ENCODE measurements around the gene TSPAN18.

TSPAN18 gene

DNA sequence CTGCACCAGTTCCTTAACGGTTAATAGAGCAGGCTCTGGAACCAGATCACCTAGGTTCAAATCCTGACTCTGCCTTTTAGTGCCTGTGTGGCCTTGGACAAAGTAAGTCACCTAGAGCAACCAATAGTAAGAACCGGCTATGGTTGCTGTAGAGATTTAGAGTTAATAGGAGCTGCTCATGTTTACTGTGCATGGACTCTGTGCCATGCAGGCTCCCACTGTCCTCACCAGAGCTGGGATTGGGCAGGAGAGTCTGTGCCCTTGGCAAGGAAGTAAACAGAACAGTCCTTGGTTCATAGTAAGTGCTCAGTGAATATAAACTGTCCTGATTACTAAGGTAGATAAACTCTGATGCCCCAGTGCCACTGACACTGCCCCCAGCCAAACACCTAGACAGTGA is 225.3 kb downstream of the TSPAN18 start:
- no CpG with 5 or more reads among the region's 2 CpGs for WGBS (ENCODE audit: extremely low coverage, insufficient coverage, insufficient read length)

GRCh38 chr11:44952500-44953260 is 225.9 kb downstream of the TSPAN18 start:
- Histone ChIP-seq H3K9me3 (ENCODE audit: insufficient read depth, low read depth, low read length) (no peaks in the 10 kb centered on the region), H4K12ac (ENCODE audit: low read depth, low read length) (no peak overlapping the region), H4K91ac (ENCODE audit: low read depth, low read length) (no peak overlapping the region), H3K27me3 (ENCODE audit: insufficient read depth, low read length) (peaks cover 5% of the 10 kb centered on the region), H2AFZ (ENCODE audit: insufficient read depth, low read length, poor library complexity) (no peak overlapping the region), H2BK5ac (ENCODE audit: low read depth, low read length, poor library complexity) (no peak overlapping the region), H3K79me1 (ENCODE audit: low read length) (peaks cover 8% of the 10 kb centered on the region), H3K23ac (ENCODE audit: low read length) (no peak overlapping the region), H3K36me3 (ENCODE audit: control insufficient read depth in 1 of 2, insufficient read depth in 2 of 2, low read length in 2 of 2) (no peaks in the 10 kb centered on the region), H3K18ac (ENCODE audit: low read length) (no peak overlapping the region), H2BK12ac (ENCODE audit: low read length) (no peak overlapping the region), H3K9ac (ENCODE audit: low read length) (no peak overlapping the region), H3K27ac (ENCODE audit: low read depth, low read length) (no peak overlapping the region), H2BK120ac (ENCODE audit: insufficient read depth, low read length, poor library complexity) (no peak overlapping the region), H3K4ac (ENCODE audit: low read depth, low read length) (no peak overlapping the region), H3K4me3 (ENCODE audit: low read depth, low read length) (no peak overlapping the region), H3K4me2 (ENCODE audit: low read length) (no peak overlapping the region), H3K79me2 (ENCODE audit: control insufficient read depth, insufficient read depth, low read length, poor library complexity) (peaks cover 5% of the 10 kb centered on the region), H2AK5ac (ENCODE audit: low read length) (no peak overlapping the region), H3K4me1 (ENCODE audit: control insufficient read depth in 1 of 2, insufficient read depth in 2 of 2, low read length in 2 of 2) (peaks cover 19% of the 10 kb centered on the region in 2 experiments), H3K14ac (ENCODE audit: low read length) (no peak overlapping the region), H4K8ac (ENCODE audit: low read depth, low read length) (no peak overlapping the region)
- DNase-seq = no peak
- no CpG with 5 or more reads among the region's 3 CpGs for WGBS (ENCODE audit: extremely low coverage, insufficient coverage, insufficient read length)

More for the DNA sequence above, 225.3 kb downstream of the TSPAN18 start:
- H3K14ac ChIP-seq (ENCODE audit: low read length) = no peak overlapping the region
- no peak overlapping the region for H3K9ac ChIP-seq (ENCODE audit: low read length)
- no peak overlapping the region for H3K4ac ChIP-seq (ENCODE audit: low read depth, low read length)
- H2BK12ac ChIP-seq (ENCODE audit: low read length) = no peak overlapping the region
- no peak overlapping the region for H2AK5ac ChIP-seq (ENCODE audit: low read length)
- H2BK5ac ChIP-seq (ENCODE audit: low read depth, low read length, poor library complexity) = no peak overlapping the region
- no peak overlapping the region for H3K18ac ChIP-seq (ENCODE audit: low read length)
- no peak overlapping the region for H3K23ac ChIP-seq (ENCODE audit: low read length)
- no peaks in the 10 kb centered on the region for H3K36me3 ChIP-seq (ENCODE audit: control insufficient read depth in 1 of 2, insufficient read depth in 2 of 2, low read length in 2 of 2)
- H3K27me3 ChIP-seq (ENCODE audit: insufficient read depth, low read length) = peaks cover 4% of the 10 kb centered on the region
- H4K91ac ChIP-seq (ENCODE audit: low read depth, low read length) = no peak overlapping the region
- DNase-seq = no peak
- no peak overlapping the region for H4K12ac ChIP-seq (ENCODE audit: low read depth, low read length)
- no peak overlapping the region for H3K4me2 ChIP-seq (ENCODE audit: low read length)
- no peak overlapping the region for H2BK120ac ChIP-seq (ENCODE audit: insufficient read depth, low read length, poor library complexity)
- H3K4me3 ChIP-seq (ENCODE audit: low read depth, low read length) = no peak overlapping the region
- H4K8ac ChIP-seq (ENCODE audit: low read depth, low read length) = no peak overlapping the region
- H3K4me1 ChIP-seq (ENCODE audit: control insufficient read depth in 1 of 2, insufficient read depth in 2 of 2, low read length in 2 of 2) = peaks cover 16 to 19% of the 10 kb centered on the region in 2 experiments
- H3K79me2 ChIP-seq (ENCODE audit: control insufficient read depth, insufficient read depth, low read length, poor library complexity) = peaks cover 5% of the 10 kb centered on the region
- H3K27ac ChIP-seq (ENCODE audit: low read depth, low read length) = no peak overlapping the region
- peaks cover 8% of the 10 kb centered on the region for H3K79me1 ChIP-seq (ENCODE audit: low read length)
- no peak overlapping the region for H2AFZ ChIP-seq (ENCODE audit: insufficient read depth, low read length, poor library complexity)
- no peaks in the 10 kb centered on the region for H3K9me3 ChIP-seq (ENCODE audit: insufficient read depth, low read depth, low read length)

GRCh38 chr11:44954051-44954906 is 227.5 kb downstream of the TSPAN18 start:
- Histone ChIP-seq H2AFZ (ENCODE audit: insufficient read depth, low read length, poor library complexity) (no peak overlapping the region), H2BK120ac (ENCODE audit: insufficient read depth, low read length, poor library complexity) (no peak overlapping the region), H4K8ac (ENCODE audit: low read depth, low read length) (no peak overlapping the region), H2BK5ac (ENCODE audit: low read depth, low read length, poor library complexity) (no peak overlapping the region), H3K79me2 (ENCODE audit: control insufficient read depth, insufficient read depth, low read length, poor library complexity) (peaks cover 5% of the 10 kb centered on the region), H3K36me3 (ENCODE audit: control insufficient read depth in 1 of 2, insufficient read depth in 2 of 2, low read length in 2 of 2) (no peaks in the 10 kb centered on the region), H3K9me3 (ENCODE audit: insufficient read depth, low read depth, low read length) (no peaks in the 10 kb centered on the region), H3K4me3 (ENCODE audit: low read depth, low read length) (no peak overlapping the region), H4K12ac (ENCODE audit: low read depth, low read length) (no peak overlapping the region), H3K14ac (ENCODE audit: low read length) (no peak overlapping the region), H3K18ac (ENCODE audit: low read length) (no peak overlapping the region), H3K79me1 (ENCODE audit: low read length) (peaks cover 8% of the 10 kb centered on the region), H4K91ac (ENCODE audit: low read depth, low read length) (no peak overlapping the region), H2BK12ac (ENCODE audit: low read length) (no peak overlapping the region), H3K27ac (ENCODE audit: low read depth, low read length) (no peak overlapping the region), H2AK5ac (ENCODE audit: low read length) (no peak overlapping the region), H3K23ac (ENCODE audit: low read length) (no peak overlapping the region), H3K27me3 (ENCODE audit: insufficient read depth, low read length) (peaks cover 5% of the 10 kb centered on the region), H3K4me1 (ENCODE audit: control insufficient read depth in 1 of 2, insufficient read depth in 2 of 2, low read length in 2 of 2) (peaks cover 19% of the 10 kb centered on the region in 2 experiments), H3K4me2 (ENCODE audit: low read length) (no peak overlapping the region), H3K4ac (ENCODE audit: low read depth, low read length) (no peak overlapping the region), H3K9ac (ENCODE audit: low read length) (no peak overlapping the region)
- WGBS (ENCODE audit: extremely low coverage, insufficient coverage, insufficient read length) = no CpG with 5 or more reads among the region's 12 CpGs
- DNase-seq = no peak

DNA sequence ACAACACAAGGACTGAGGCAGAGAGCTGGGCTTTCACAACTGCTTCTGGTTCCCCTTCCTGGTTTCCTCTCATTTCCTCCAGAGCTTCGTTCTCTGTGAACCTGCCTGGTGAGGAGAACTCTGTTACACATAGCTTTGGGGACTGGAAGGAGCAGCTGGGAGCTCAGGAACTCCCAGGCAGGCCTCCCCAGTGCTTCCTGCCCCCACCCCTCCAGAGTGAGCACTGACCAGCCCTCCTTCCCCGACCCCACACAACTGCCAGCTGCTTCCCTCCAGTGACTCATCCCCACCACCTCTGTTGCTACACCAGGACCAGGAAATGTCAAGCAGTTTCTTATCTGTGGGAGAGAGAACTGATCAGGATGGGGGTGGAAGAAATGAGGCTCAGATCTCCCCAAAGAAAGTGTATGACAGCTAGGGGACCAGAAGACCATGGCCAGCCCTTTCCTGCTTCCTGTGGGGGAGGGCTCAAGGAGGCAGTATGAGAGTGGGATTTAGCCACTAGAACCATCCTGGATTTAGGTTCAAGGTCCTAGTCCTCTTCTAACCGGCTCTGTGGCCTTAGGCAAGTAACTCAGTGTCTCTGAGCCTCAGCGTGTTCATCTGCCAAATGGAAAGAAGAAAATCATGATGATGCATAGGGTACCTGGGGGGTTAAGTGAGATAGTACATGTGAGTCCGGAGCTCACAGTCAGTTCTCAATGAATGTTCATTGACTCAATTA is 228.4 kb downstream of the TSPAN18 start:
- no peak overlapping the region for H4K8ac ChIP-seq (ENCODE audit: low read depth, low read length)
- H2BK120ac ChIP-seq (ENCODE audit: insufficient read depth, low read length, poor library complexity) = no peak overlapping the region
- peaks cover 19% of the 10 kb centered on the region in 2 experiments for H3K4me1 ChIP-seq (ENCODE audit: control insufficient read depth in 1 of 2, insufficient read depth in 2 of 2, low read length in 2 of 2)
- no CpG with 5 or more reads among the region's 5 CpGs for WGBS (ENCODE audit: extremely low coverage, insufficient coverage, insufficient read length)
- H2BK5ac ChIP-seq (ENCODE audit: low read depth, low read length, poor library complexity) = no peak overlapping the region
- peaks cover 3% of the 10 kb centered on the region for H3K79me2 ChIP-seq (ENCODE audit: control insufficient read depth, insufficient read depth, low read length, poor library complexity)
- no peak overlapping the region for H4K12ac ChIP-seq (ENCODE audit: low read depth, low read length)
- no peak overlapping the region for H3K27ac ChIP-seq (ENCODE audit: low read depth, low read length)
- H3K23ac ChIP-seq (ENCODE audit: low read length) = no peak overlapping the region
- no peak overlapping the region for H4K91ac ChIP-seq (ENCODE audit: low read depth, low read length)
- no peak overlapping the region for H3K4ac ChIP-seq (ENCODE audit: low read depth, low read length)
- peaks cover 6% of the 10 kb centered on the region for H3K79me1 ChIP-seq (ENCODE audit: low read length)
- no peak overlapping the region for H2AFZ ChIP-seq (ENCODE audit: insufficient read depth, low read length, poor library complexity)
- no peak overlapping the region for H2BK12ac ChIP-seq (ENCODE audit: low read length)
- no peak overlapping the region for H3K18ac ChIP-seq (ENCODE audit: low read length)
- H3K4me2 ChIP-seq (ENCODE audit: low read length) = no peak overlapping the region
- no peak overlapping the region for H2AK5ac ChIP-seq (ENCODE audit: low read length)
- peak in 1 of 2 donors; percentile 54 for DNase-seq
- H3K36me3 ChIP-seq (ENCODE audit: control insufficient read depth in 1 of 2, insufficient read depth in 2 of 2, low read length in 2 of 2) = no peaks in the 10 kb centered on the region
- no peak overlapping the region for H3K9ac ChIP-seq (ENCODE audit: low read length)
- H3K14ac ChIP-seq (ENCODE audit: low read length) = no peak overlapping the region
- H3K27me3 ChIP-seq (ENCODE audit: insufficient read depth, low read length) = peaks cover 5% of the 10 kb centered on the region
- no peaks in the 10 kb centered on the region for H3K9me3 ChIP-seq (ENCODE audit: insufficient read depth, low read depth, low read length)
- H3K4me3 ChIP-seq (ENCODE audit: low read depth, low read length) = no peak overlapping the region
